Keratinocyte (primary cell): ENCODE data around the gene PAQR7. TPM values are rescaled to one million over a fixed set of nuclear protein-coding genes. Genes with fewer than 3 reads are reported as not detected.

Experiments used
- DNase-seq: peaks from one replicate; pipeline ENCODE4 v3.0.0-alpha.2; 2011; ENCODE audit warnings: low read depth, missing footprints, low spot score
- FAIRE-seq: peaks from 2 replicates; lab custom pipeline; 2011; peaks lifted over from hg19 to GRCh38; lab: Jason Lieb, UNC
- H2AFZ ChIP-seq: 2 replicates; pipeline ENCODE4 v1.6.0; 2012; ENCODE audit warnings: low read length, control low read depth, inconsistent platforms; ENCODE audit not compliant: control insufficient read depth
- H3K27ac ChIP-seq: 2 replicates; pipeline ENCODE4 v1.5.1; 2011; ENCODE audit warnings: low read length; ENCODE audit not compliant: control insufficient read depth, insufficient read depth
- H3K27me3 ChIP-seq: 3 replicates; pipeline ENCODE4 v1.6.0; 2011; ENCODE audit warnings: low read length; ENCODE audit not compliant: control insufficient read depth, insufficient read depth; ENCODE audit errors: extremely low read depth
- H3K36me3 ChIP-seq, 2 experiments: 2 replicates in 1 of 2; 3 replicates in 1 of 2; pipeline ENCODE4 v1.5.1; 2011; ENCODE audit warnings: low read length in 2 of 2, mild to moderate bottlenecking in 1 of 2; ENCODE audit not compliant: control insufficient read depth in 2 of 2, insufficient read depth in 2 of 2; ENCODE audit errors: extremely low read depth in 1 of 2
- H3K4me1 ChIP-seq: 3 replicates; pipeline ENCODE4 v1.5.1; 2011; ENCODE audit warnings: low read length; ENCODE audit not compliant: control insufficient read depth, insufficient read depth; ENCODE audit errors: extremely low read depth
- H3K4me2 ChIP-seq: 3 replicates; pipeline ENCODE4 v1.6.0; 2011; ENCODE audit warnings: low read depth, low read length; ENCODE audit not compliant: control insufficient read depth, insufficient read depth; ENCODE audit errors: extremely low read depth
- H3K4me3 ChIP-seq, 3 experiments: fragments of 200-600 bp in 1 of 3; sonication (generic) in 1 of 3; 2 replicates in 2 of 3; 3 replicates in 1 of 3; pipeline ENCODE4 v1.5.1; 2011 to 2016; ENCODE audit warnings: low read length in 3 of 3, mild to moderate bottlenecking in 3 of 3, control low read depth in 2 of 3, inconsistent platforms in 1 of 3, low read depth in 1 of 3, mixed read lengths in 1 of 3, mixed run types in 1 of 3, moderate library complexity in 1 of 3; ENCODE audit not compliant: control insufficient read depth in 2 of 3, insufficient read depth in 2 of 3; ENCODE audit errors: extremely low read depth in 1 of 3
- H3K79me2 ChIP-seq: 2 replicates; pipeline ENCODE4 v1.6.0; 2012; ENCODE audit warnings: low read length; ENCODE audit not compliant: control insufficient read depth, insufficient read depth
- H3K9ac ChIP-seq: 3 replicates; pipeline ENCODE4 v1.6.0; 2011; ENCODE audit warnings: low read length; ENCODE audit not compliant: control insufficient read depth, insufficient read depth; ENCODE audit errors: extremely low read depth
- H3K9me1 ChIP-seq: 3 replicates; pipeline ENCODE4 v1.6.0; 2011; ENCODE audit warnings: low read length; ENCODE audit not compliant: control insufficient read depth, insufficient read depth; ENCODE audit errors: extremely low read depth
- H3K9me3 ChIP-seq: 2 replicates; pipeline ENCODE4 v1.5.1; 2012; ENCODE audit warnings: low read depth, low read length; ENCODE audit not compliant: control insufficient read depth
- H4K20me1 ChIP-seq: 3 replicates; pipeline ENCODE4 v1.6.0; 2011; ENCODE audit warnings: low read length; ENCODE audit not compliant: control insufficient read depth, insufficient read depth; ENCODE audit errors: extremely low read depth
- EZH2 ChIP-seq: IDR thresholded peaks from one replicate; pipeline ENCODE4 v1.6.1; 2012; ENCODE audit warnings: inconsistent platforms, mild to moderate bottlenecking, low read length, moderate library complexity
- dilution Hi-C: fragments of 300-500 bp; cut with MboI; formaldehyde crosslinking; loops from one replicate; pipeline ENCODE4 v1.7.0; 2020; ENCODE audit warnings: low sequenced_read_pairs; ENCODE audit not compliant: extremely low pct_ligation_motif_present
- polyA plus RNA-seq, 5 experiments: library from polyadenylated mRNA; depleted of rRNA in 3 of 5; stranded (reverse) in 3 of 5; stranded (forward) in 1 of 5; unstranded in 1 of 5; fragments of >200 nt; gene quantifications; 1 replicate in 1 of 5; 2 replicates in 3 of 5; 3 replicates in 1 of 5; pipeline versions ENCODE4 v1.2.1 to v1.2.3, GENCODE V29; 2011 to 2012; ENCODE audit warnings: missing spikeins in 2 of 5, low read depth in 1 of 5, low replicate concordance in 1 of 5
- TF ChIP-seq, protein P1 (sequence below), 3 experiments: IDR thresholded peaks in 1 of 3; conservative IDR thresholded peaks in 1 of 3; optimal IDR thresholded peaks in 1 of 3; 2 replicates in 2 of 3; 3 replicates in 1 of 3; pipeline versions ENCODE3 to v1.5.1; 2011; ENCODE audit warnings: low read length in 3 of 3, mild to moderate bottlenecking in 3 of 3, moderate library complexity in 2 of 3, control low read depth in 1 of 3, inconsistent platforms in 1 of 3; ENCODE audit not compliant: insufficient read depth in 2 of 3; ENCODE audit errors: extremely low read depth in 1 of 3

PAQR7 gene
- polyA plus RNA-seq, 1 donor (not counting 4 experiments of a cell fraction or from before 2014, with no cell fraction given), result 14.5 TPM

DNA sequence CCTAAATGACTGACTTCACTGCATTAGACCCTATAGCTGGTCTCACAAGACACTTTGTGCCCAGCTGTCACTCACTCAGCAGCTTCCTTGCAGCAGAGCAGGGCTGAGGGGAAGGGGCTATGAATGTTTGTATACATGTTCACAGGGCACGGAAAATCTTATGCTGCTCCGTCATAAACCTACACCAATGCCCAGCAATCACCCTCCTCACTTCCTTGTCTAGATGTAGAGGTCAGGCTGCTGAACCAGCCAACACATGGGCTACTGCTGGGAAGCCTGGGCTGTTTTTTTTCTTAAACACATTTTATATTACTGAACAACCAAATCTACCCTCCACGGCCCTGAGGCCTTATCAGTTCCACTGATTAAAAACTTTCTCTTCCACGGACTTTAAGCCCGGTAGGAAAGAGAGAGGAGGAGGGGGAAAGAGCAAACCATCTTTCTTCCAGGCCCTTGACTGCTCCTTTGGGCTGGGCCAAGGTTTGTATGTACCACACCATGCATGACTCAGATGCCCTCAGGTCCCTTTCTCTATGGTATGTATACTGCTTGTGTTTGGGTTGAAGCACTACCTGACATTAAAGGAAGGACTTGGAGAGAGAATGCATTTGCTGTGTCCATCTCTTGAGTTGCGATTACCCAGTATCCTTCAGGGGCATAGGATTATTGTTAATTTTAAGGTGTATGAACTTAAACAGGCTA is 43.0 kb downstream of the PAQR7 start:
- H3K4me1 ChIP-seq, result peaks cover 6% of the 10 kb centered on the region
- no peak overlapping the region for H3K4me3 ChIP-seq
- TF ChIP-seq EZH2, result no peak
- TF ChIP-seq, protein P1, sequence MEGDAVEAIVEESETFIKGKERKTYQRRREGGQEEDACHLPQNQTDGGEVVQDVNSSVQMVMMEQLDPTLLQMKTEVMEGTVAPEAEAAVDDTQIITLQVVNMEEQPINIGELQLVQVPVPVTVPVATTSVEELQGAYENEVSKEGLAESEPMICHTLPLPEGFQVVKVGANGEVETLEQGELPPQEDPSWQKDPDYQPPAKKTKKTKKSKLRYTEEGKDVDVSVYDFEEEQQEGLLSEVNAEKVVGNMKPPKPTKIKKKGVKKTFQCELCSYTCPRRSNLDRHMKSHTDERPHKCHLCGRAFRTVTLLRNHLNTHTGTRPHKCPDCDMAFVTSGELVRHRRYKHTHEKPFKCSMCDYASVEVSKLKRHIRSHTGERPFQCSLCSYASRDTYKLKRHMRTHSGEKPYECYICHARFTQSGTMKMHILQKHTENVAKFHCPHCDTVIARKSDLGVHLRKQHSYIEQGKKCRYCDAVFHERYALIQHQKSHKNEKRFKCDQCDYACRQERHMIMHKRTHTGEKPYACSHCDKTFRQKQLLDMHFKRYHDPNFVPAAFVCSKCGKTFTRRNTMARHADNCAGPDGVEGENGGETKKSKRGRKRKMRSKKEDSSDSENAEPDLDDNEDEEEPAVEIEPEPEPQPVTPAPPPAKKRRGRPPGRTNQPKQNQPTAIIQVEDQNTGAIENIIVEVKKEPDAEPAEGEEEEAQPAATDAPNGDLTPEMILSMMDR (optimal IDR thresholded peaks at IDR 0.05 in 1 of 3, IDR thresholded peaks at IDR 0.05 in 1 of 3, conservative IDR thresholded peaks at IDR 0.05 in 1 of 3; ENCODE audit: extremely low read depth in 1 of 3, insufficient read depth in 2 of 3, low read length in 3 of 3), result no peak
- no peaks in the 10 kb centered on the region for H3K9me1 ChIP-seq
- no peak overlapping the region for H3K4me2 ChIP-seq
- no peak for DNase-seq
- dilution Hi-C loops, result no loop called here
- H3K79me2 ChIP-seq, result peaks cover 2% of the 10 kb centered on the region
- no peak overlapping the region for H3K27ac ChIP-seq
- peak; percentile 76 for FAIRE-seq
- no peak overlapping the region for H2AFZ ChIP-seq
- H3K36me3 ChIP-seq, result peaks cover 24 to 48% of the 10 kb centered on the region in 2 experiments
- no peaks in the 10 kb centered on the region for H3K27me3 ChIP-seq
- no peaks in the 10 kb centered on the region for H3K9me3 ChIP-seq
- H4K20me1 ChIP-seq, result no peaks in the 10 kb centered on the region
- no peak overlapping the region for H3K9ac ChIP-seq

DNA sequence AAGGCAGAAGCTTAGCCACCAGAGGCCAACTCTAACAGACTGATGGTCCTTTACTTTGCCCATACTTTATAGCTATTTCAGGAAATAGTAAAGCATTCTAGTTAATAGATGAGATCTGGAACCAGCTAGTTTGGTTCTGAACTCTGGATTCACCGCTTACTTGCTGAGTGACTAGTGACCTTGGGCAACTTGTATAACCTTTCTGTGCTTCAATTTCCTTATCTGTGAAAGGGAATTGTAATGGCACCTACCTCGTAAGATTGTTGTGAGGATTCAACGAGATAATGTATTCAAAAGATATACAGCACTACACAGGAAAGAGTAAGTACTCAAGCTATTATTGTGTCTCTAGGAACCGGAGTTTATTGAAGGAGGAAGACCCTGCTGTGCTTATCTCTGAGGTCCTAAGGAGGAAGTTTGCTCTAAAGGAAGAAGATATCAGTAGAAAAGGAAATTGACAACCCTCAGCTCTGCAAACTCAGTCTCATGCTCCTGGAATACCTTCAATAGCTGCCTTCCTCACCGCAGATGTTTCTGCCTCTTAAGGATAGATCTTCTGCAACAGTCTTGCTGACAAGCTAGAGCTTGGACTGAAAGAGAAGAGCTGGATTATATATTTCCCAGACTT is 43.8 kb downstream of the PAQR7 start:
- Histone ChIP-seq H3K4me1 (peaks cover 6% of the 10 kb centered on the region), H3K36me3 (peaks cover 26 to 50% of the 10 kb centered on the region in 2 experiments), H3K9me3 (no peaks in the 10 kb centered on the region), H3K4me2 (no peak overlapping the region), H4K20me1 (no peaks in the 10 kb centered on the region), H2AFZ (no peak overlapping the region), H3K9ac (no peak overlapping the region), H3K27me3 (no peaks in the 10 kb centered on the region), H3K9me1 (no peaks in the 10 kb centered on the region), H3K79me2 (peaks cover 2% of the 10 kb centered on the region), H3K27ac (no peak overlapping the region), H3K4me3 (no peak overlapping the region)
- TF ChIP-seq, protein P1 (optimal IDR thresholded peaks at IDR 0.05 in 1 of 3, IDR thresholded peaks at IDR 0.05 in 1 of 3, conservative IDR thresholded peaks at IDR 0.05 in 1 of 3; ENCODE audit: extremely low read depth in 1 of 3, insufficient read depth in 2 of 3, low read length in 3 of 3), result no peak
- TF ChIP-seq EZH2, result no peak
- no peak for DNase-seq
- FAIRE-seq, result no peak
- dilution Hi-C loops, result no loop called here
